ENCODE measurements around the gene SCARB1.

Gene SCARB1

DNA sequence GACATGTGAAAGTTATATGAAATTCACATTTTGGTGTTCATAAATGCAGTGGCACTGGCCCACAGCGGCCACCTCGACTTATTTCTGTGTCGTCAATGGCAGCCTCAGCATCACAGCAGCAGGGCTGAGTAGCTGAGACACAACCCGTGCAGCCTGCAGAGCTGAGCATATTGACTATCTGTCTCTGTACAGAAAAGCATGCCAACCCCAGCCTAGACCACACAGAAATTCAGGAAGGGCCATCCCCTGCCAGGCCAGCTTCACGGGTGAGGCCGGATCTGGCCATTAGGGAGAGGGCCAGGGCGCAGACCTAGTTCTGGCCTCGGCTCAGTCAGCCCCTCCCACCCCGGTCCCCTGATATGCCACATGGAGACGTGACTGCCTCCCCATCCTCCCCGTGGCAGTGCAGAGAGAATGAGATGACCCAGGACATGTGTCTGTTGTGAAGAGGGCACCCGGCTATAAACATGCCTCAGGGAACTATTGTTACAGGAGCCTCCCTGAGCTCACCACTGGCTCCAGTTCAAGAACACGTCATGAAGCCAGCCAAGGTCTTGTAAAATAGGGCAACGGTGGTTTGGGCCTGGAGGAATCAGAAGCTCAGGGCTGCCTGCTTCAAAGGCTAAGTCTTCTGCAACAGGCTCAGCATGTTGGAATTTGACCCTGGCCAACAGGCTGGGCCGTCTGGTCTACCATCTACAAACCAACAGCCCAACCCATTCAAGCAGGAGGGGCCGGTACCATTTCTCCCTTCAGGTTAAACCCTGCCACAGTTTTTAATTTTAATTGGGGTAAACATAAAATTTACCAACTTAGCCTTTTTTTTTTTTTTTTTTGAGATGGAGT, 25.5 kb downstream of the SCARB1 start:
- TF ChIP-seq CTCF (IDR thresholded peaks at IDR 0.05; ENCODE audit: borderline replicate concordance, extremely low read depth, low read length, poor library complexity, severe bottlenecking): no peak
- TF ChIP-seq EZH2 (IDR thresholded peaks at IDR 0.05; ENCODE audit: borderline replicate concordance, low read depth, low read length, severe bottlenecking): no peak
- H3K9me3 ChIP-seq (ENCODE audit: insufficient read depth, low read length, severe bottlenecking): no peaks in the 10 kb centered on the region
- ATAC-seq (ENCODE audit: insufficient read depth, low read depth) (no peak), DNase-seq (no peak)
- peaks cover 6% of the 10 kb centered on the region; the same call in 1 of the 2 replicates for H3K79me2 ChIP-seq (ENCODE audit: insufficient read depth, low read length)
- peaks cover 18% of the 10 kb centered on the region for H4K20me1 ChIP-seq (ENCODE audit: insufficient read depth, low read length)
- no peak overlapping the region for H3K4me2 ChIP-seq (ENCODE audit: insufficient read depth, low read length)
- no peak overlapping the region for H3K9ac ChIP-seq (ENCODE audit: low read depth, low read length)
- no peaks in the 10 kb centered on the region for H3K4me1 ChIP-seq (ENCODE audit: insufficient read depth, low read length)
- H3K27me3 ChIP-seq (ENCODE audit: insufficient read depth, low read length, poor library complexity): no peaks in the 10 kb centered on the region
- H3K36me3 ChIP-seq (ENCODE audit: insufficient read depth, low read length): no peaks in the 10 kb centered on the region
- H3K27ac ChIP-seq (ENCODE audit: low read length): no peak overlapping the region
- no peak overlapping the region for H2AFZ ChIP-seq (ENCODE audit: low read depth, low read length)
- H3K4me3 ChIP-seq (ENCODE audit: low read depth in 1 of 2, low read length in 2 of 2): no peak overlapping the region

GRCh38 chr12:124837249-124837897, 26.3 kb downstream of the SCARB1 start:
- DNase-seq (no peak), ATAC-seq (ENCODE audit: insufficient read depth, low read depth) (no peak)
- H3K79me2 ChIP-seq (ENCODE audit: insufficient read depth, low read length): peaks cover 6% of the 10 kb centered on the region; the same call in 1 of the 2 replicates
- H3K9me3 ChIP-seq (ENCODE audit: insufficient read depth, low read length, severe bottlenecking): no peaks in the 10 kb centered on the region
- H3K27me3 ChIP-seq (ENCODE audit: insufficient read depth, low read length, poor library complexity): no peaks in the 10 kb centered on the region
- no peak overlapping the region for H3K4me3 ChIP-seq (ENCODE audit: low read depth in 1 of 2, low read length in 2 of 2)
- peaks cover 17% of the 10 kb centered on the region for H4K20me1 ChIP-seq (ENCODE audit: insufficient read depth, low read length)
- no peak overlapping the region for H3K27ac ChIP-seq (ENCODE audit: low read length)
- H2AFZ ChIP-seq (ENCODE audit: low read depth, low read length): no peak overlapping the region
- TF ChIP-seq EZH2 (IDR thresholded peaks at IDR 0.05; ENCODE audit: borderline replicate concordance, low read depth, low read length, severe bottlenecking): no peak
- no peak for TF ChIP-seq CTCF (IDR thresholded peaks at IDR 0.05; ENCODE audit: borderline replicate concordance, extremely low read depth, low read length, poor library complexity, severe bottlenecking)
- H3K36me3 ChIP-seq (ENCODE audit: insufficient read depth, low read length): no peaks in the 10 kb centered on the region
- no peak overlapping the region for H3K4me2 ChIP-seq (ENCODE audit: insufficient read depth, low read length)
- no peaks in the 10 kb centered on the region for H3K4me1 ChIP-seq (ENCODE audit: insufficient read depth, low read length)
- H3K9ac ChIP-seq (ENCODE audit: low read depth, low read length): no peak overlapping the region

- no peak overlapping the region for H3K27ac ChIP-seq (ENCODE audit: low read length)
- no peaks in the 10 kb centered on the region for H3K36me3 ChIP-seq (ENCODE audit: insufficient read depth, low read length)
- ATAC-seq (ENCODE audit: insufficient read depth, low read depth) (no peak), DNase-seq (no peak)
- no peak overlapping the region for H3K4me2 ChIP-seq (ENCODE audit: insufficient read depth, low read length)
- H3K4me3 ChIP-seq (ENCODE audit: low read depth in 1 of 2, low read length in 2 of 2): no peak overlapping the region
- no peak overlapping the region for H3K9ac ChIP-seq (ENCODE audit: low read depth, low read length)
- H2AFZ ChIP-seq (ENCODE audit: low read depth, low read length): no peak overlapping the region
- no peaks in the 10 kb centered on the region for H3K27me3 ChIP-seq (ENCODE audit: insufficient read depth, low read length, poor library complexity)
- no peaks in the 10 kb centered on the region for H3K9me3 ChIP-seq (ENCODE audit: insufficient read depth, low read length, severe bottlenecking)
- peaks cover 13% of the 10 kb centered on the region; the same call in 1 of the 2 replicates for H4K20me1 ChIP-seq (ENCODE audit: insufficient read depth, low read length)
- H3K79me2 ChIP-seq (ENCODE audit: insufficient read depth, low read length): peaks cover 6% of the 10 kb centered on the region; the same call in 1 of the 2 replicates
- TF ChIP-seq EZH2 (IDR thresholded peaks at IDR 0.05; ENCODE audit: borderline replicate concordance, low read depth, low read length, severe bottlenecking) (no peak), CTCF (IDR thresholded peaks at IDR 0.05; ENCODE audit: borderline replicate concordance, extremely low read depth, low read length, poor library complexity, severe bottlenecking) (no peak)
- H3K4me1 ChIP-seq (ENCODE audit: insufficient read depth, low read length): no peaks in the 10 kb centered on the region
Measured at GRCh38 chr12:124836759-124837158, 26.9 kb downstream of the SCARB1 start.

Measured in DND-41 (cell line).